OCI-LY3 (cell line): Measurements from ENCODE around the gene PLSCR4.

Experiments used
- EZH2phosphoT487 ChIP-seq: fragments of 200-600 bp; shearing (Covaris generic); IDR thresholded peaks from 2 replicates; pipeline ENCODE4 v1.6.1; 2018; ENCODE audit warnings: antibody characterized with exemption, mixed run types, low read depth
- TF ChIP-seq, protein P1 (sequence below): fragments of 200-600, 300-600 bp; sonication (generic); IDR thresholded peaks from 2 replicates; pipeline ENCODE4 v1.5.1; 2014; ENCODE audit warnings: antibody characterized with exemption, low read length, low read depth

DNA sequence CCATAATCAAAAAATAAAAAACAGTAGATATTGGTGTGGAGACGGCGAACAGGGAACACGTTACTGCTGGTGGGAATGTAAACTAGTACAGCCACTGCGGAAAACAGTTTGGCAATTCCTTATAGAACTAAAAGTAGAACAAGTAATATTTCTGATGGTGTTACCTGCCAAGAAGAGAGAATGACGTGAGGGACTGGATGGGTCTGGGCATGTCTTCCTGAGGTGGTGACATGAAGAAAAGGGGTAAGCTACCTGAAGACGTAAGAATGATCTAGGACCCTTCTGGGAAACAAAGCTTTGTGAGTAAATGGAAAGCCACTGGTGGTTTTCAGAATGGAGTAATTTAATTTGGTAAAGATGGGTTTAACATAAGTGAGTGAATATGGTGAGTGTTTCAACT, 70.5 kb downstream of the PLSCR4 start:
- TF ChIP-seq, protein P1, sequence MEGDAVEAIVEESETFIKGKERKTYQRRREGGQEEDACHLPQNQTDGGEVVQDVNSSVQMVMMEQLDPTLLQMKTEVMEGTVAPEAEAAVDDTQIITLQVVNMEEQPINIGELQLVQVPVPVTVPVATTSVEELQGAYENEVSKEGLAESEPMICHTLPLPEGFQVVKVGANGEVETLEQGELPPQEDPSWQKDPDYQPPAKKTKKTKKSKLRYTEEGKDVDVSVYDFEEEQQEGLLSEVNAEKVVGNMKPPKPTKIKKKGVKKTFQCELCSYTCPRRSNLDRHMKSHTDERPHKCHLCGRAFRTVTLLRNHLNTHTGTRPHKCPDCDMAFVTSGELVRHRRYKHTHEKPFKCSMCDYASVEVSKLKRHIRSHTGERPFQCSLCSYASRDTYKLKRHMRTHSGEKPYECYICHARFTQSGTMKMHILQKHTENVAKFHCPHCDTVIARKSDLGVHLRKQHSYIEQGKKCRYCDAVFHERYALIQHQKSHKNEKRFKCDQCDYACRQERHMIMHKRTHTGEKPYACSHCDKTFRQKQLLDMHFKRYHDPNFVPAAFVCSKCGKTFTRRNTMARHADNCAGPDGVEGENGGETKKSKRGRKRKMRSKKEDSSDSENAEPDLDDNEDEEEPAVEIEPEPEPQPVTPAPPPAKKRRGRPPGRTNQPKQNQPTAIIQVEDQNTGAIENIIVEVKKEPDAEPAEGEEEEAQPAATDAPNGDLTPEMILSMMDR: no peak
- no peak for TF ChIP-seq EZH2phosphoT487
